ENCODE measurements around the gene KBTBD8. TPM values are rescaled to one million over a fixed set of nuclear protein-coding genes. Genes with fewer than 3 reads are reported as not detected.

Gene KBTBD8
- 1.0 and 1.2 TPM in 2 replicates for total RNA-seq (2014; rRNA removed)
- 0.18 TPM for polyA plus RNA-seq (2012)

GRCh38 chr3:66998113-66998903 is at the start of gene KBTBD8:
TSS of gene KBTBD8 (plus strand) at chr3:66998307. CDS start at chr3:66998356, 49 bp downstream.
- peak; percentile 98 for DNase-seq (ENCODE audit: low read depth)

- no peak for DNase-seq (ENCODE audit: low read depth)
Observed at GRCh38 chr3:66948838-66949237, 49.3 kb upstream of the KBTBD8 start.

- DNase-seq (ENCODE audit: low read depth): no peak
Observed at GRCh38 chr3:66949898-66950297, 48.2 kb upstream of the KBTBD8 start.

- no peak for DNase-seq (ENCODE audit: low read depth)
Observed at GRCh38 chr3:66952357-66952756, 45.8 kb upstream of the KBTBD8 start.

GRCh38 chr3:66953934-66954445 is 44.1 kb upstream of the KBTBD8 start:
- DNase-seq (ENCODE audit: low read depth): no peak

- no peak for DNase-seq (ENCODE audit: low read depth)
Observed at GRCh38 chr3:66956742-66957141, 41.4 kb upstream of the KBTBD8 start.

- no peak for DNase-seq (ENCODE audit: low read depth)
Observed at GRCh38 chr3:66957367-66957766, 40.7 kb upstream of the KBTBD8 start.

GRCh38 chr3:66958067-66958466 is 40.0 kb upstream of the KBTBD8 start:
- DNase-seq (ENCODE audit: low read depth): no peak

- DNase-seq (ENCODE audit: low read depth): no peak
Observed at GRCh38 chr3:66962664-66963063, 35.4 kb upstream of the KBTBD8 start.

- DNase-seq (ENCODE audit: low read depth): no peak
Observed at GRCh38 chr3:66971245-66971644, 26.9 kb upstream of the KBTBD8 start.

- peak; percentile 63 for DNase-seq (ENCODE audit: low read depth)
Observed at GRCh38 chr3:66971891-66972551, 26.1 kb upstream of the KBTBD8 start.

GRCh38 chr3:66980791-66981190 is 17.3 kb upstream of the KBTBD8 start:
- DNase-seq (ENCODE audit: low read depth): no peak

- no peak for DNase-seq (ENCODE audit: low read depth)
Observed at GRCh38 chr3:66983101-66983500, 15.0 kb upstream of the KBTBD8 start.

- no peak for DNase-seq (ENCODE audit: low read depth)
Observed at GRCh38 chr3:66985336-66985920, 12.7 kb upstream of the KBTBD8 start.

GRCh38 chr3:66986406-66986805 is 11.7 kb upstream of the KBTBD8 start:
- DNase-seq (ENCODE audit: low read depth): no peak

GRCh38 chr3:66989241-66989640 is 8.9 kb upstream of the KBTBD8 start:
- DNase-seq (ENCODE audit: low read depth): no peak

- peak; percentile 48 for DNase-seq (ENCODE audit: low read depth)
Observed at GRCh38 chr3:66989860-66990696, 8.0 kb upstream of the KBTBD8 start.

- DNase-seq (ENCODE audit: low read depth): peak; percentile 43
Observed at GRCh38 chr3:66991459-66991858, 6.6 kb upstream of the KBTBD8 start.

- DNase-seq (ENCODE audit: low read depth): no peak
Observed at GRCh38 chr3:66993082-66993481, 5.0 kb upstream of the KBTBD8 start.

GRCh38 chr3:66994588-66994987 is 3.5 kb upstream of the KBTBD8 start:
- DNase-seq (ENCODE audit: low read depth): no peak

- DNase-seq (ENCODE audit: low read depth): no peak
Observed at GRCh38 chr3:66996696-66997095, 1.4 kb upstream of the KBTBD8 start.
